ENCODE data around the gene PCCB. TPM values are rescaled to one million over a fixed set of nuclear protein-coding genes. Genes with fewer than 3 reads are reported as not detected.

PCCB gene
- total and polyA plus RNA-seq, 2 of the 8 experiments (the other 6 are each of a cell fraction or from before 2014, with no cell fraction given): 56.7 to 84.4 TPM

GRCh38 chr3:136378011-136378410 is 127.9 kb downstream of the PCCB start:
- Histone ChIP-seq H3K23me2 (ENCODE audit: low read depth, low read length) (no peaks in the 10 kb centered on the region), H3K79me1 (ENCODE audit: low read depth, low read length) (no peaks in the 10 kb centered on the region), H2BK20ac (ENCODE audit: low read length) (no peak overlapping the region), H3K27me3 (replicated peaks in 1 of 4; ENCODE audit: control insufficient read depth in 3 of 4, extremely low read depth in 1 of 4, insufficient read depth in 3 of 4, low read length in 3 of 4) (no peaks in the 10 kb centered on the region), H3K4me1 (replicated peaks in 1 of 4; ENCODE audit: control insufficient read depth in 3 of 4, insufficient read depth in 4 of 4, low read length in 3 of 4) (no peaks in the 10 kb centered on the region), H3K4me3 (ENCODE audit: extremely low read depth in 1 of 4, insufficient read depth in 2 of 4, low read depth in 3 of 4, low read length in 4 of 4) (no peak overlapping the region), H4K91ac (replicated peaks; ENCODE audit: insufficient read length, low read length) (no peak overlapping the region), H3K36me3 (ENCODE audit: control insufficient read depth in 2 of 4, insufficient read depth in 4 of 4, low read length in 3 of 4) (peaks cover 0 to 4% (median 0%) of the 10 kb centered on the region in 4 experiments; a peak in 1 of 8 replicates), H2AK5ac (ENCODE audit: low read depth, low read length) (no peak overlapping the region), H3K79me2 (ENCODE audit: control insufficient read depth in 1 of 2, insufficient read depth in 2 of 2, low read length in 2 of 2) (no peaks in the 10 kb centered on the region), H3K9ac (replicated peaks in 1 of 4; ENCODE audit: extremely low read depth in 1 of 4, low read depth in 3 of 4, low read length in 3 of 4) (no peak overlapping the region), H3K14ac (ENCODE audit: insufficient read length) (no peak overlapping the region), H2AFZ (ENCODE audit: low read length) (no peak overlapping the region), H4K8ac (ENCODE audit: extremely low read depth, insufficient read depth, low read length) (no peak overlapping the region), H4K20me1 (replicated peaks in 1 of 2; ENCODE audit: control insufficient read depth in 1 of 2, insufficient read depth in 2 of 2, low read length in 2 of 2) (no peaks in the 10 kb centered on the region), H3K56ac (replicated peaks; ENCODE audit: insufficient read length, low read depth, low read length) (no peak overlapping the region), H2BK120ac (replicated peaks; ENCODE audit: low read depth, low read length) (no peak overlapping the region), H2BK12ac (ENCODE audit: low read depth, low read length) (no peak overlapping the region), H3K23ac (ENCODE audit: insufficient read length) (no peak overlapping the region), H3K4me2 (ENCODE audit: insufficient read depth in 1 of 2, low read depth in 2 of 2, low read length in 2 of 2) (no peak overlapping the region), H3K18ac (ENCODE audit: extremely low read depth, low read length) (no peak overlapping the region), H2BK5ac (ENCODE audit: low read depth, low read length) (no peak overlapping the region), H4K5ac (ENCODE audit: insufficient read length, low read depth, low read length) (no peak overlapping the region), H3K4ac (replicated peaks; ENCODE audit: insufficient read length, low read depth, low read length) (no peak overlapping the region), H3K9me3 (ENCODE audit: insufficient read depth in 2 of 2, low read depth in 1 of 2, low read length in 1 of 2) (no peaks in the 10 kb centered on the region), H2BK15ac (ENCODE audit: low read length) (no peak overlapping the region), H3K27ac (ENCODE audit: low read depth, low read length) (no peak overlapping the region)
- DNase-seq (ENCODE audit: low read depth in 1 of 2, low spot score in 2 of 2) (no peak), FAIRE-seq (no peak)
- POLR2A ChIA-PET (ENCODE audit: partially characterized antibody): no interaction called here
- 96% methylated on average over 1 of the region's 1 CpG; no CpG with 5 or more reads in 1 of the 2 experiments for WGBS, 2 experiments (ENCODE audit: extremely low coverage in 1 of 2, insufficient coverage in 1 of 2, insufficient read length in 1 of 2, insufficient replicate concordance in 2 of 2, low coverage in 1 of 2, low lambda C conversion rate in 2 of 2, missing lambda C conversion rate in 1 of 2)
- CTCF ChIA-PET (ENCODE audit: partially characterized antibody): no interaction called here
- no peak for TF ChIP-seq KDM5A (IDR thresholded peaks at IDR 0.05; ENCODE audit: low read length)

Other genes starting within 250 kb of the PCCB start
- 40.6 and 41.8 TPM in 2 replicates for gene MSL2, start 54.0 kb upstream of the PCCB start, total RNA-seq (2021; fragmentation: NEBNext Ultra II Directional; extraction: Animal tissue kit (Norgen Biotek cat#: 25700))
- 8.8 and 9.1 TPM in 2 replicates for gene MSL2, start 54.0 kb upstream of the PCCB start, polyA plus RNA-seq (2011; rRNA removed)